HG03159 (cell line): ENCODE measurements around the gene RIMS1.
"Not testable (repeated sequence)": the region's sequence is repeated elsewhere in the genome, so short reads cannot be mapped to it uniquely, and the experiment has no call there.

Experiments
- ATAC-seq: cut with Tn5 transposase; IDR thresholded peaks from one replicate; pipeline ENCODE4 v1.9.1; 2021; ENCODE audit warnings: mild to moderate bottlenecking, moderate library complexity; ENCODE audit not compliant: unreplicated experiment

The RIMS1 gene

DNA sequence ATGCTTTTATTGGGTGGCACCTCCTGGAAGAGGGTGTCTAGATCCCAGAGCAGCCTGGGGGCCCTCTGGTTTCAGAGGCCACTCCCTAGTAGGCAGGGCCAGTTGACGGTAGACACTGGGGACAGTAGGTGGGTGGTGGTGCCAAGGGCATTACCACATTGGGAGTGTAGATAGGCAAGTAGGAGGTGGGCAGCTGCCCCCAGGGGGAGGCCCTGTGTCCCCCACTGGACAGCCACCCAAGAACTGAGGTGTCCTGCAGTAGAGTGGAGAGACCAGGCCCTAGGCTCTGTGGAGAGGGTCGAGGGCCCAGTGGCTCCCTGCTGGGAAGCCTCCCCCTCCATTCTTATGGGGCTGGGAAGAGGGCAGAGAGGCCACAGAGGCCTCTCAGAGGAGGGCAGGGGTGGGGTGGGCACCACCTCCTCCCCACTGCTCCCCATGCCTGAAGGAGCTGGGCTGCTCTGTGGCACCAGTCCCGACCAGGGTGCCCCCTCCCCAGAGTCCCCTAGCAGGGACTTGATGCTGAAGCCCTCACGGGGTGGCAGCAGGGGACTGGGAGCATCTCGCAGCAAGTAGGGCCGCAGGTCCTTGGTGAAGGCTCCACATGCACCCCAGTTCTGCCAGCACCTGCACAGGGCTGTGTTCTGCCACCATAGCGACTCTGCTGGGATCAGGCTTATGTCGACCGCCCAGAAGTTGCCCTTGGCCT, 430.5 kb downstream of the RIMS1 start:
- no peak for ATAC-seq

DNA sequence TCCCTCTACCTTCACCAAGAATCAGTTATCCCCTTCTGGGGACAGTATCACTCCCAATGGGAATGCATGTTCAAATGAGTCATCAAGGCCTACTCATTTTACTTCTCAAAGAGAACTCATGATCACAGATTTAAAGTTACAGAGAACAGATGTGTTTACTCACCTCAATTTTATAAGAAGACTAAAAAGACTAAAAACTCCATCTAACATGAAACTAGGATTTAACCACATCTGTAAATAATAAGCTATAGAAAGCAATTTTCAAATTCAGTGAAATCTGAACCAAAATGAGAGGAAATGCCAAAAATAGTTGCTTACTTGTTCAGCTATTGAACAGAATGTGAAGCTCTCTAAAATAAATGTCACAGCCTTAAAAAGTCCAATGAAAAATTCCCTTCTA, 435.4 kb downstream of the RIMS1 start:
- ATAC-seq = no peak

DNA sequence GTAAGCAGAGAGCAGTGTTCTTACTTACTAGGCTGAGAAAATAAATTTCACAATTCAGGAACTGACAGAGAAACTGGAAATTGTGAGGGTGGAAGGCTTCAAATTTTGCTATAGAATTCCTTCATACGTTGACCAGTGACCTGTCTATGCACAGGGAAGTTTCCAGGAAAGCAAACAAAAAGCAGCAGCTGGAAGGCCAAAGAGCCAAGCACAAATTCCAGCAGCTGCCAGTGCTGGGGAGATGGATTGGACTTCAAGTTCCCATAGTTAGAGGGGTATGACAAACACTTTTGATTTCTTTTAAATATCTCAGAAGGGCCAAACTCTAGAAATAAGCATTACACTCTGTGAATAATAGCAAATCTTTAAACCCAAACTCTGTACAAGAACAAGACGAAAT, 436.4 kb downstream of the RIMS1 start:
- ATAC-seq = no peak

DNA sequence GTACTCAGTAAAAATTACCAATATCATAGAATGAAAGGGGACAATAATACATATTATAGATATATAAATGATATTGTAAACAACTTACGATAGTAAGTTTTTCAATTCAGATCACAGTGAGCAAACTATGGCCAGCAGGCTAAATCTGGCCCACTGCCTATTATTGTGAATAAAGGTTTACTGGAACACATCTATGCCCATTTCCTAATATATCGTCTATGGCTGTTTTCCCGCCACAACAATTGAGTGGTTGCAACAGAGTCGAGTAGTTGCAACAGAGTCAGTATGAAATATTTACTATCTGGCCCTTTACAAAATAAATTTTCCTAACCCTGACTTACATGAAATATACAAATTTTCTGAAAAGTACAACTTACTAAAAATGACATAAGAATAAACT, 438.2 kb downstream of the RIMS1 start:
- ATAC-seq = no peak

DNA sequence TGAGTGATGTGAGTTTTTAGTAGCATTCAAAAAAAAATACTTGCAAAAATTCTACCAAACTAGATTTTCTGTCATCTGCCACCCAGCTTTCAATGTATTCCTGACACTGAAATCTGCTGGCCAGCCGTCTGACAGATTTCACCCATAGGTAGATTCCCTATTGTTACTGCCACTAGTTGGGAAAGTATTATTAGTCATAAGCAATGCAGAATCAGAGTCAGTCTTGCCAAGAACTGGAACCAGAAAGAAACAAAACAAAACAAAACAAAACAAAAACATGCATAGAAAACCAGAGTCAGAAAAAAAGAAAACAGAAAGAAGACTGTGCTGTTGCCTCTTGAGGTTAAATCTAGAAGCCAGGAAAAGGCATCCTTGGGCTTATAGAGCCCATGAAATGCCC, 442.4 kb downstream of the RIMS1 start:
- ATAC-seq = no peak

DNA sequence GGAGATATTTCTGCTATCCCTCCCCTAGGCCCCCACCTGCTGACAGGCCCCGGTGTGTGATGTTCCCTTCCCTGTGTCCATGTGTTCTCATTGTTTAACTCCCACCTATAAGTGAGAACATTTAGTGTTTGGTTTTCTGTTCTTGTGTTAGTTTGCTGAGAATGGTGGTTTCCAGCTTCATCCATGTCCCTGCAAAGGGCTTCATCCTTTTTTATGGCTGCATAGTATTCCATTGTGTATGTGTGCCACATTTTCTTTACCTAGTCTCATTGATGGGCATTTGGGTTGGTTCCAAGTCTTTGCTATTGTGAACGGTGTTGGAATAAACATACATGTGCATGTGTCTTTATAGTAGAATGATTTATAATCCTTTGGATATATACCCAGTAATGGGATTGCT, 448.9 kb downstream of the RIMS1 start:
- not testable (repeated sequence) for ATAC-seq

DNA sequence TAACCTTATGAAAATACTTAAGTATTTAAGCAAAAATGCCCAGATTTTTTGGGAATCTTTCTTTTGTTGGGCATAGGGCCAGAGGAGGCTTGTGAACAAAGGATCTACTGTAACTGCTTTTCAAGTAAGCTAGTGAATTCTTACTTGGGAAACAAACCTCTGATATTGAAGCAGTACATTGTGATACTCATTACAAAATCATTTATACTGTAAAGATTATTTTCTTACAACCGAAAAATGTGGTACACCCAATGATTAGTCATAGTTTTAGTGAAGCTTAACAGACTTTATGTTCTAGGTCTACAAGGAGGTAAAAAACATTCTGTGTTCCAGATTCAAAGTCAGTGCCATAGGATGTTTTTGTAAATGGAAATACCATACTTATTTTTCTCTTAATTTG, 462.6 kb downstream of the RIMS1 start:
- no peak for ATAC-seq

DNA sequence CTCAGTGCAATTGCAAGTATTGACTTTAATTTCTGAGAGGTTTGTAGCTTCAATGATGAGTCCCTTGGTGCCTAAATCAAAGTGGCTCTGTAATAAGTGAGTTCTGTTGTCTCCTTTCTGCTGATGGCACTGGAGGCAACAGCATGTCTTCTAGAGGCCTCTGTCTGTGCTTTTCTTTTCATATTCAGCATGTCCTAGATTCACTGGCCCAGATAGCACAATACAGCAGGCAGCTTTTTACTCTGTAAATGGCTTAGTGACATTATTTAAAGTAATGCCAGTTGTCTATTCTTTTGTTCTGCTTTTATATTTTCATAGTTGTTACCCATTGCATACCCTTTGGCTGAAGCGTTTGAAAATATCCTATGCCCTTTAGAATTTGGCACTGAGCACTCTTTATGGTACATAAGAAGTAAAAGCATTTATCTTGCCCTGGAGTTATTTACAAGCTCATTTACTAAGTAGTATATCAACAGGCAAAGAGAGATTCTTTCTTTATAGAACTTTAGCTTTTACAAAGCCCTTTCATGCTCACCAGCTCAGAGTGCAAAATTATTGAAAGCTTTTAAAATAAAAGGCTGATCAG, 464.0 kb downstream of the RIMS1 start:
- no peak for ATAC-seq

DNA sequence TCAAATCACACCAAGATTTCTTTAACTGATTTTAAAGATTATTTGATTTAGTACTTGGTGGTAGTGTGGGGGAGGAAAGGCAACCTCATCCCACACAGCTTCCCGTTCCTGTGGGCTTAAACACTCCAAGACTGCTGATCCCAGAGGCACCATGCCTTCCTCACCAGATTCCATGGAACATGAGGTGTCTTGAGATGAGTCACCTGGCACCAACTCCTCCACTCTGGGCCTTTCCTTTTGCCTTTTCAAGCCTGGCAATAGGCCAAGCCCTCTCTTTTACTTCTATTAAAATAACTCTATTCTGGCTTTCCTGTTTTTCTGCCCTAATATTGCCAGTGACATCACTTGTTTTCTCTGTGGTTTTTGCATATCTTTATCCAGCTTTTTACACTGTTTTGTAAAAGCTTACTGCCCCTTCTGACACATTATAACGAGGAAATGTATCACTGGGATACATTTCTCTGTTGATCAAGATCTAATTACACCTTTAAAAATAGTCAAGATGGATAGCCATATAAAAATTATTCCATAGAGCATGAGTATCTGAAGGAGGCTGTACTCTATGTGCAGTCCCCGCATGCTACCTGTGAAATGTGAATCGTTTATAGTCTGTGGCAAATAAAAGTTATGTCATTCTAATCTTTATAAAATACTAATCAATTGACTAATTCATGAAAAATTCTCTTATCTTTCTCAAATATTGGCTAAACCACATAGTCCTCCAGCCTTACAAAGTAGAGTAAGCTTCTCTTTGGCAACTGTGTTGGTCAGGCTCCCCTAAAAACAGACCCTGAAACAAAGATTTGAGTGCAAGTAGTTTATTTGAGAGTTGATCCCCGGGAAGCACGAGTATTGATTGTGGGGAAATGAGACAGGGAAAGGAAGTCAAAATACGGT, 477.7 kb downstream of the RIMS1 start:
- ATAC-seq = no peak

DNA sequence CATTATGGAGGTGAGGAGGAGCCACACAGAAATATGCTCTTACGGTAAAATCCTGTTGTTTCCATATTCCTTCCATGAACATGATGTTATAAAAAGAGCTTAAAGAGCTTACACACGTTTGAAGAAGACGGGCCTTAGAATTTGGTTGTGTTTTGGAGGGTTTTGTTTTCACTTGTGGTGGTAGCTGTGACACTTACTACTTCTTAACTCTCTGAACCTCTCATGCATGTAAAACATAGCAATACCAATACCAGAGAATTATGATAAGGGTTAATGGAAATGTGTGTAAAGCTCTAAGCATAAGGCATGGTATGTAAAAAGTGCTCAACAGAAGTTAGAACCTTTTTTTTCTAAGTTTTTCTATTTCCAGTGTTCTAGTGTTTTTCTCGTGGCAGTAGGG, 479.4 kb downstream of the RIMS1 start:
- no peak for ATAC-seq

DNA sequence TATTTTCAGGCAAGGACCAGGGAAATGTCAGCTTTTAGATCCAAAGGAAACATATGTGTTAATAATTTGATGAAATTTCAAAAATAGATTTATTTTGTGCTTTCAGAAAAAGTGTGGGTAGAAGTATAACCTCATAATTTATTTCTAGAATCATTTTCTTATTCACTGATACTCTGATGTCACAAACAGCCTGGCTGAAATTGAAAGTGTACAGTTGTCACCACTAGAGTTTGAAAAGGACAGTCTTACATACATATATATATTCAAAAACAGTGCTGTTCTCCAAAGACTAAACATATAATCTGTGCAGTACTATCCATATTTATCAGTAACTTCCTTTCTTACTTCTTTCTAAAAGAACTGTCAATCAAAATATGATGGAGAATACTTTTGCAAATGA, 481.1 kb downstream of the RIMS1 start:
- ATAC-seq = no peak

DNA sequence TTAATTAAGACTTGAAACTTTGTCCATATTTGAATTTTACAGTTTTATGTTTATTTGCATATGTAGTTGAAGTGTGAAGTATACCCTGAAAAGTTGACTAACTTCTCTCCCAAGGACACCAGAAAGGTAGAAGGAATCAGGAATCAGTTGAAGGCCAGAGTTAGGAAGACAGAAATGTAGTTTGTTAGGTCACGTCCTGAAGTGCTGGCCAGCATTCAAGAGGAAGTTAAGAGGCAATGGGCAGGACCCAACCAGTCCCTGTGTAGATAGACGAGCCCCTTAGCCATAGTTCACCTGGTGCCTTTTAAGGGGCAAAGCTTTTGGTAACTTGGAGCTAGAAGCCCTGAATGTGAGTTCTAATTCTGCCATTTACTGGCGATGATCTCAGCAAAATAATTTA, 485.1 kb downstream of the RIMS1 start:
- no peak for ATAC-seq

DNA sequence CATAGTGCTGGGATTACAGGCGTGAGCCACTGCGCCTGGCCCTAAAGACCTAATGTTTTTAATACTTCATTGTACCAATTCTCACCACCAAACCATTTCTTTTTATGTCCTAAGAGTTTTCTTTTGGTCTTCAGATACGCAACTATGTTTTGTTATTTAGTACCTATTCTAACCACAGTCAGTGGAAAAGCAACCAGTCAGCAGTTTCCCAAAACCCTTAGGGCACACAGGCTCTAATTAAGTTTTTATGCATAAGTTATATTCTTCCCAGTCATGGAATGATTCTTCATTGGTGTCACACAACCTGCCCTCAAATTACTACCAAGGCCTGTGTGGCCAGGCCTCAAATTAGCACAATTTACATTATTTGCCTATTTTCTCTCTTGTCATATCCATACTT, 487.8 kb downstream of the RIMS1 start:
- no peak for ATAC-seq

DNA sequence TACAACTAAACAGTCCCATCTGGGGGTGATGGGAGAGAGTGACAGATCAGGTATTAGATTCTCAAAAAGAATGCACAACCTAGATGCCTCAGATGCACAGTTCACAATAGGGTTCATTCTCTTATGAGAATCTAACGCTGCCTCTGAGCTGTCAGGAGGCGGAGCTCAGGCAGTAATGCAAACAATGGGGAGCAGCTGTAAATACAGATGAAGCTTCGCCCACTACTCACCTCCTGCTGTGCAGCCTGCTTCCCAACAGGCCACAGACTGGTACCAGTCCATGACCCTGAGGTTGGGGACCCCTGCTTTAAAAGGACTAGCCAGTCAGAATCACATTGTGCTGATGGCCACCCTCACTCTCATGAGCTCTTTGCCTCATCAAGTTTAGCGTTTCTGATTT, 488.5 kb downstream of the RIMS1 start:
- no peak for ATAC-seq

DNA sequence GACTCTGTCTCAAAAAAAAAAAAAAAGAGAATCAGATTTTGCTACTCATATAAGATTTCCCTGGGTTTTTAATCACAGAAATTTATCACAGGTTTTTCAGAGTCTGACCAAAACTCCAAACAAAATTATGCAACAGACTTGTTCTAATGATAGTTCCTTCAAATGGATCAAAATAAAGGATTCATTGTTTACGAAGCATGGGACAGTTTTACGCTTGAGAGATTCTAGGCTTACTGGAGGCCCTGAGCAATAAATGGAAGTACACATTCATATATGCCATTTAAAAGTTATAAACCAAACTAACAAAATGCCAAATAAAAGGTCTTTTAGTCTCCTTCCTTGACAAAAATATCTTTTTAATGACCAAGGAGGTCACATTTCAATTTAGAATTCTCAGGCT, 490.4 kb downstream of the RIMS1 start:
- ATAC-seq = no peak

DNA sequence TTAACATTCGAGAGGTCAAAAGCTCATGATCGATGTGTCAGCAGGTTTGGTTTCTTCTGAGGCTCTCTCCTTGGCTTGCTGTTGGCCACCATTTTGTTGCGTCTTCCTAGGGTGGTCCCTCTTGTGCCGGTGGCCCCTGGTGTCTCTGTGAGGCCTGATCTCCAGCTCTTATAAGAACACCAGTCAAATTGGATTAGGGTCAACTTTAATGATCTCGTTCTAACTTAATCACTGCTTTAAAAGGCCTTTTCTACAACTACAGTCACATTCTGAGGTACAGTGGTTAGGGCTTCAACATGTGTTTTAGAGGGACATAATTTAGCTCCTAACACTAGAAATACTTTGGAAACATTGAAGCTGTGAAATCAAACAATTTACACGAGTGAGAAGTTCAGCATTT, 494.7 kb downstream of the RIMS1 start:
- no peak for ATAC-seq

DNA sequence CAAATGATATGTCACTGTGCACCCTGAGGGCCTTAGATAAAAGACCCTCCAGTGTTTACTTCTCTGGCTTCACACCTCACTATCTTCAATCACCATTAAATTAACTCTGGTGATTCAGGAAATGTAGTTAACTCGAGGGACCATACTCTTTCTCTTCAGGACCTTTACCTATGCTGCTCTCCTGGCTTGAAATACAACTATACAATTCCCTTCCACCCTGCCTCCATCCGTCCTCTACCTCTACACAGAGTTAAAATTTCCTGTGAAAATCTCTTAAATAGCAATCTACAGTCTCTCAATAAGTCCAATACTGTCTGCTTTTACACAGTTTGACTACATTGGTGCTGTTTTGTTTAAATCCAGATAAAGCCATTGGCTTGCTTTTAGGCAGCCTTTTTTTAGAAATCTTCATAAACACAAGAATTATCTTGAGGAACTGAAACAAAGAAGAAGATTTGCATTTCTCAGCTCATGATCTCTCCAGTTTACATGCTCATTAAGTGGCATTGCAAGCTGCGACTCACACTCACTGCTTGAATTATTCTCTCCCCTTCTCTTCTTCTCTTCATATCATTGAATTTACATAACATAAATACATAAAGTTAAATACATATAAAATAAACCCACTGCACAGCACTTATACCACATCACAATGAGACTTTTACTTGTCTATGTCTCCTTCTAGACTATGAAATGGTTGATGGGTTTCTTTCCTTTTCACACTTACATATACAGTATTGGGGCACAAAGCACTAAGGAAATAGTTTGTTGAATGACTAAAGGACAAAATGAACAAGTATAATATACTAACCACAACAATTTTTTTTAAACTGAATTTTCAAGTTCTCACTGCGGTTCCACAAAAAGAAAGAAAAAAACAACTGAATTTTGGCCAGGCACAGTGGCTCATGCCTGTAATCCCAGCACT, 496.5 kb downstream of the RIMS1 start:
- peak; percentile 97 for ATAC-seq

DNA sequence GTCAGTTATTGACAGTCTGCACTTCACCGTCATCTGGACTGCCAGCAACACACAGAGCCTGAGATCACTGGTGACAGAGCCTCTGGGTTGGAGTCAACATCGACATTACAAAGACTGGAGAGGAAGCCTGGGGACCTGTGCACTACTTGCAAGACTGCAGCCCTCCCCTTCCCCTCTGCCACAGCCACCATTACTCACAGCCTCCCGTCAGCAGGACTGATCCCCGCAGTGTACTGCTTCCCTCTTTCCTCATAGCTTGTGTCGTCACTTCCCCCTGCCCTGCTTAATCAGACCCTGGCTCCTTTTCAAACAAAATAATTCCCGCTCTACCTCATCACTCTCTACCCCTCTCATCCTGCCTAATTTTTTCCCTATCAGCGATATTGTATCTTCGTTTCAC, 500.0 kb downstream of the RIMS1 start:
- ATAC-seq = no peak

DNA sequence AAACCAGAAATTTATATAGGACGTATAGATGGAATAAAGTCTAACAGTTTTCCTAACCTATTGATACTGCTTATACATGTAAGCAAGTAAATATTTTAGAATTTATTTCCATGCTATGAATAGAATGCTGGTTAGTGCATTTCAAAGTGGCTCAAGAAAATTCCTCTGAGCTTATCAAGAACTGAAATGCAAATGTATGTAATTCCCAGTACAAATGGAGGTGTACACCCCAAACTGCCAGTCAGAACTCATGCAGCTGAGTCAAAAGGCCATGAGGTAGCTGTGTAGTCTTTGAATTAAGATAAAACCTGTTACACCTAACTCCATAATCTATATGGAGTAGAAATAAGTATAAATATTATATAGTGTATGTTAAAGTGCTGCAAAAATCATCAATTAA, 503.3 kb downstream of the RIMS1 start:
- ATAC-seq = no peak

DNA sequence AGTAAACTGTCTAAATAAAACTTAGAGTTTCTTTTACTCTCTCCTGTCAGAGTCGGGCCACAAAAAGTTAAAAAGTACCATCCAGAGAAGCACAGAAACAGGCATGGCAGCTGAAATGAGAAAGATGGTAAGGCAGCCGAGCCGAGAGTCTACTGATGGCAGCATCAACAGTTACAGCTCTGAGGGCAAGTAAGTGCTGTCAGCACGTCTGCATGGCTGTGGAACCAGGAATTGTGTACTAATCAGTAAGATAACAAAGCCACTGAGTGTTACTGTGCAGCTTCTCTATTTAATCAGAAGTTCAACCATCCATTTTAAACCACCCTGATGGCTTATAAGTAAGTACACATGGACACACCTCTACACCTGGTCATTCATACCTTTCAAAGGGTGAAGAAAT, 504.2 kb downstream of the RIMS1 start:
- no peak for ATAC-seq

DNA sequence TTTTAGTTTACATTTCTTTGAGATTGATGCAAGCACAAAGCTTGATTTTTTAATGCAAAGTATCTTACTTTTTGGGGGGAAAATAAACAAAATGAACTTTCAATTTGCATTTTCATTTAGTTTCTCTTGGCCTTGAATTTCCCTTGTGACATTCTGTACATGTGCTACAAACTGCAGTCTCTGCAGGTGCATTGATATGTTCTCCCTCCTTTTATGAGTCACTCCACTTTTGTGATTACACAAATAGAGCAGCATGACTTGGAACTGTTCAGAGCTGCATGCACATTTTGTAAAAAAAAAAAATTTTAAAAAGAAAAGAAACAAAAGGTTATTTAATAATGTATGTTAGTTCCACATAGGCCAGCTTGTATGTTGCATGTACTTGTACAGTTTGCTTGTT, 515.5 kb downstream of the RIMS1 start:
- ATAC-seq = no peak
